BJ (cell line): Measurements from ENCODE around the gene LOXL4. TPM values are rescaled to one million over a fixed set of nuclear protein-coding genes. Genes with fewer than 3 reads are reported as not detected.
A peak's percentile ranks its signal among the peaks of the same experiment; 100 is the strongest.

Experiments used
- CTCF ChIA-PET: fragments of 350-600 bp; formaldehyde crosslinking; extraction: SDS; loops from one replicate; lab custom pipeline; 2021; ENCODE audit warnings: antibody characterized with exemption, inconsistent platforms; lab: Yijun Ruan, JAX
- POLR2A ChIA-PET: fragments of 300-600 bp; sonication (Branson Sonifier 250); formaldehyde crosslinking; extraction: SDS; loops from one replicate; lab custom pipeline; 2021; ENCODE audit warnings: antibody characterized with exemption; lab: Charles Lee
- DNase-seq: peaks from one replicate; pipeline ENCODE4 v3.0.0-alpha.2; 2011; ENCODE audit warnings: low read depth
- H3K27me3 ChIP-seq: 2 replicates; pipeline ENCODE4 v1.6.0; 2011; ENCODE audit warnings: low read length; ENCODE audit not compliant: control insufficient read depth, insufficient read depth
- H3K36me3 ChIP-seq: 2 replicates; pipeline ENCODE4 v1.5.1; 2011; ENCODE audit warnings: low read length; ENCODE audit not compliant: control insufficient read depth, insufficient read depth
- H3K4me3 ChIP-seq: 2 replicates; pipeline ENCODE4 v1.5.1; 2011; ENCODE audit warnings: low read depth, mild to moderate bottlenecking, control low read depth, low read length
- polyA plus RNA-seq: library from polyadenylated mRNA; depleted of rRNA; stranded (reverse); fragments of >200 nt; gene quantifications from 2 replicates; pipeline ENCODE4 v1.2.3, GENCODE V29; 2011
- TF ChIP-seq, protein P1 (sequence below): IDR thresholded peaks from 2 replicates; pipeline ENCODE4 v1.5.1; 2011; ENCODE audit warnings: low read depth, mild to moderate bottlenecking, control low read depth, inconsistent platforms, low read length, moderate library complexity; ENCODE audit not compliant: insufficient read depth

LOXL4 gene
- polyA plus RNA-seq, 1 experiment, result 75.5 TPM

DNA sequence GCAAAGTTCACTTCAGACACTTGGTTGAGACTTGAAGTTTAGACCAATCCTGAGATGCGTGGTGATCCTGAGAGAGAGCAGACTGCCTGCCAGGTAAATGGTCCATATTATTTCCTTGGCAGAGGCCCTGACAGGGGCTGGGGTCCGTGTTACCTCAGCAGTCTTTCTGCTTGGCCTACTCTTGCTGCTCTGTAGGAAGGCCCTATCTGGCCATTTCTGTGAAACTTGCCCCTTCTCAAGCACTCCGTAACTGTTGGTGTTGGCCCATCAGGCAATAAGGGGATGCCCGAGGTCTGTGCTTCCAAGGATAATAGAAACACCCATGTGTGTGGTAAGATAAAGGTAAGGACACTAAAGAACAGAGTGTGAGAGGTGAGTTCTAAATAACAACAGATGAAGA lies 20.0 kb downstream of the LOXL4 start:
- H3K4me3 ChIP-seq, result no peak overlapping the region
- peaks cover 30% of the 10 kb centered on the region for H3K36me3 ChIP-seq
- ChIA-PET POLR2A (no interaction called here), CTCF (interaction anchor here (0.6 to 6.4 kb wide), 5 partner anchors 15 to 147 kb away, joined by 3 to 64 read pairs (median 12); no protein-coding TSS in a partner anchor)
- no peaks in the 10 kb centered on the region for H3K27me3 ChIP-seq
- TF ChIP-seq, protein P1, sequence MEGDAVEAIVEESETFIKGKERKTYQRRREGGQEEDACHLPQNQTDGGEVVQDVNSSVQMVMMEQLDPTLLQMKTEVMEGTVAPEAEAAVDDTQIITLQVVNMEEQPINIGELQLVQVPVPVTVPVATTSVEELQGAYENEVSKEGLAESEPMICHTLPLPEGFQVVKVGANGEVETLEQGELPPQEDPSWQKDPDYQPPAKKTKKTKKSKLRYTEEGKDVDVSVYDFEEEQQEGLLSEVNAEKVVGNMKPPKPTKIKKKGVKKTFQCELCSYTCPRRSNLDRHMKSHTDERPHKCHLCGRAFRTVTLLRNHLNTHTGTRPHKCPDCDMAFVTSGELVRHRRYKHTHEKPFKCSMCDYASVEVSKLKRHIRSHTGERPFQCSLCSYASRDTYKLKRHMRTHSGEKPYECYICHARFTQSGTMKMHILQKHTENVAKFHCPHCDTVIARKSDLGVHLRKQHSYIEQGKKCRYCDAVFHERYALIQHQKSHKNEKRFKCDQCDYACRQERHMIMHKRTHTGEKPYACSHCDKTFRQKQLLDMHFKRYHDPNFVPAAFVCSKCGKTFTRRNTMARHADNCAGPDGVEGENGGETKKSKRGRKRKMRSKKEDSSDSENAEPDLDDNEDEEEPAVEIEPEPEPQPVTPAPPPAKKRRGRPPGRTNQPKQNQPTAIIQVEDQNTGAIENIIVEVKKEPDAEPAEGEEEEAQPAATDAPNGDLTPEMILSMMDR, result no peak
- no peak for DNase-seq

DNA sequence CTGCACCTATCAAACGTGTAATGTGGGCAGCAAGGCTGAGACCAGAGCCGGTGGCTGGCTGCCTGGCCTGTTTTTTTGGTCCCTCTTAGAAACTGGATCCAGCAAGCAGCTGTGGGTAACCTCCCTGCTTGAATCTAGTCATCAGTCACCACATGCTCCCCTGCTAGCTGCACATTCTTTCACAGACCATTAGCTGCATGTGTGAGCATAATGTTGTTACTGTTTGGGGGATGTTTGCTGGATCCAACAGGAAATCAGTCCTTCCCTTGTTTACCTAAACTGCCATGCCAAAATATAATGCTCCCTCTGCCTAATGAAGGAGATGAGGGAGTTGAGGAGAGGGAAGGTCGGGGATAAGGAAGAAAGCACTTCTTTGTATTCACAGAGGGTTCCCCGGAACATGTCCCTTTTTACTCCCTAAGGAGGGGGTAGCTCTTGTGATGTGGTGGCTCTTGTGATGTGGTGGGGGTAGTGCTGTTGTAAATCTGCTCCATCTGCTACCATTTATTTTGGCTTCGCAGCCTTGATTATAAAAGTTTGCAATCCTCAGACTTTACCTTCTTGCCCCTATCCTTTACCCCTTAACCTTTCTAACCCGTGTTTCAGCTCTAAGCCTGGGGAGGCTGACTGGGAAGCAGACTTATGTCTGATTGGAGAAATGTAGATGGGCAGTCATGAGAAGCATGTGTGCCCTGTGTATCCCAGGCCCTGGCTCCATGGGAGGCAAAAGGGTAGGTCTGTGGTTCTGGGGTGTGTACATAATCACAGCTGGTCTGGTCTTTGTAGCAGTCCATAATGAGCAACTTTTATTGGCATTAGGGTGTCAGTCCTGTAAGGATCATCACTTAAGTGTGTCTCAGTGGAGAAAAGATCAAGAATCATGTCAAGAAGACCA lies 20.8 kb downstream of the LOXL4 start:
- H3K4me3 ChIP-seq, result no peak overlapping the region
- TF ChIP-seq, protein P1, result no peak
- ChIA-PET POLR2A (interaction anchor here (0.5 kb wide), 1 partner anchor 563 kb away, joined by 5 read pairs; no protein-coding TSS in a partner anchor), CTCF (interaction anchor here (1.2 to 6.4 kb wide), 5 partner anchors 55 to 178 kb away, joined by 3 to 64 read pairs (median 12); no protein-coding TSS in a partner anchor)
- DNase-seq, result peak; percentile 57
- no peaks in the 10 kb centered on the region for H3K27me3 ChIP-seq
- peaks cover 24% of the 10 kb centered on the region for H3K36me3 ChIP-seq

DNA sequence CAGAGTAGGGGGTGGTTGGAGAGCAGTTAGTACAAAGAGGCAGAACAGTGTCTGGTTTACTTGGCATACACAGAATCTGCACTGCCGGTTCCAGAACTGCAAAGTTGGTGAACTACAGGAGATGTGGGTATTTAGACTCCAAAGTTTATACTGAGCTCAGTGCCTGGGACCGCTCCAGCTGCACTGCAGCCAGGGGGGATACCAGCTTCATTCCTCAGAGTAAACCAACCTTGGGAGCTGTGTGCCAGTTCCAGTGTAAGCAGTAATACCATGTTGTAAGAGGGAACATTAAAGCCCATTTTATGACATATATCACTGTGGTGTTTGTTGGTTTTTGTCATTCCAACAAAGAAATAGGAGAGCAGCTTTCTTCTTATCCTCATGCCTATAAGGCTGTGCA lies 23.4 kb downstream of the LOXL4 start:
- H3K4me3 ChIP-seq, result no peak overlapping the region
- TF ChIP-seq, protein P1, result no peak
- H3K36me3 ChIP-seq, result peaks cover 13% of the 10 kb centered on the region
- no peak for DNase-seq
- CTCF ChIA-PET, result interaction anchor here (0.7 to 6.4 kb wide), 4 partner anchors 65 to 150 kb away, joined by 3 to 64 read pairs (median 16); no protein-coding TSS in a partner anchor
- H3K27me3 ChIP-seq, result no peaks in the 10 kb centered on the region
- POLR2A ChIA-PET, result no interaction called here

DNA sequence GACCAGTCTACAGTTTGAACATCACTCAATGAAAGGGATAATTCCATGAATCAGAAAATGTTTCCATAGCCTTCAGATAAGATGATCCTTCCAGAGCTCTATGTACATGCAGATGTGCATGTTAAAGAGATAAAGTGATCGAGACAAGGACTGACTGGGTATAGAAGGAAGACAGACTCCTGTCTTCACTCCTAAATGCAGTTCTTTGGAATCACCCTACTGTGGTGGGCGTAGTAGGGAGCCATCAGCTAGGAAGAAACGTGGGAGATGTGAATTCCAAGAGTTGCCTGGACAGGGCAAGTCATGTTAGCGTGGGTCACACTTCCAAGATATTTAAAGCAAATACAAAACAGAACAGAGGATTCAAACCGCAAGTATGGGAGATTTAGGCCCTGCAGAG lies 23.9 kb downstream of the LOXL4 start:
- POLR2A ChIA-PET, result interaction anchor here (0.6 kb wide), 1 partner anchor 713 kb away, joined by 3 read pairs; no protein-coding TSS in a partner anchor
- TF ChIP-seq, protein P1, result no peak
- Histone ChIP-seq H3K4me3 (no peak overlapping the region), H3K36me3 (peaks cover 13% of the 10 kb centered on the region), H3K27me3 (no peaks in the 10 kb centered on the region)
- DNase-seq, result no peak
- CTCF ChIA-PET, result interaction anchor here (1.0 to 6.4 kb wide), 6 partner anchors 65 to 162 kb away, joined by 3 to 64 read pairs (median 16); no protein-coding TSS in a partner anchor

DNA sequence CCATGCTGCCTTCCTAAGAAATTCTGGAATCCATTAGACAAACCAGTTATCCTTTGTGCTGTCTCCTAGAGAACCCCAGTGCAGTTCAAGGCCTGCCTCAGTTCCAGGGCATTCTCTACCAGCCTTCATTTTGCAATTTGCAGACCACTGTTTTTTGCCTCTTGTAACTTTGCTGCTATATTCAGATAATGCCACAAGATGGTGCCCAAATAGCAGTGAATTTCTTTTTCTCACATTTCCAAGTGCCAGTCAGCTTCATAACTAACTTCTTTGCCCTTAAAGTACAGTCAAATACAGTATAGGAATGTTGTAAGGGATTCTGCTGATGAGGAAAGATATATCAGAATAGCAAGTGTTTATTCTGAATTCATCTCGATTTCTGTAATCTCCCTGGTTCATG lies 25.2 kb downstream of the LOXL4 start:
- no peak for DNase-seq
- peaks cover 3% of the 10 kb centered on the region; the same call in 1 of the 2 replicates for H3K36me3 ChIP-seq

More for the DNA sequence above, 25.2 kb downstream of the LOXL4 start:
- POLR2A ChIA-PET, result interaction anchor here (0.5 kb wide), 1 partner anchor 144 kb away, joined by 6 read pairs; no protein-coding TSS in a partner anchor
- Histone ChIP-seq H3K4me3 (no peak overlapping the region), H3K27me3 (no peaks in the 10 kb centered on the region)
- CTCF ChIA-PET, result interaction anchor here (0.5 to 6.4 kb wide), 15 partner anchors 12 to 169 kb away, joined by 3 to 64 read pairs (median 4); no protein-coding TSS in a partner anchor
- TF ChIP-seq, protein P1, result peak; percentile 57
